HepG2 (cell line): ENCODE measurements around the gene TADA2A. TPM values are rescaled to one million over a fixed set of nuclear protein-coding genes. Genes with fewer than 3 reads are reported as not detected.
A peak's percentile ranks its signal among the peaks of the same experiment; 100 is the strongest.

Experiments
- CEBPB ChIP-seq: IDR thresholded peaks from 2 replicates; pipeline ENCODE4 v1.6.1; 2011; ENCODE audit warnings: low read depth, low read length, improper control_type of control experiment, borderline replicate concordance
- CREB1 ChIP-seq, 2 experiments: fragments of 450-650 bp in 1 of 2; IDR thresholded peaks; 2 replicates each; pipeline ENCODE4 v1.6.1; 2016 to 2017; ENCODE audit warnings: control low read depth in 1 of 2, mild to moderate bottlenecking in 1 of 2, missing compliant biosample characterization in 1 of 2, missing genetic modification characterization in 1 of 2
- DR1 ChIP-seq: sonication (generic); formaldehyde crosslinking; IDR thresholded peaks from 2 replicates; pipeline ENCODE4 v1.8.0; 2021; ENCODE audit warnings: mild to moderate bottlenecking, missing genetic modification reagents, inconsistent platforms
- FOXA1 ChIP-seq, 2 experiments: fragments of 450-650 bp in 1 of 2; sonication (generic) in 1 of 2; formaldehyde crosslinking in 1 of 2; IDR thresholded peaks; 2 replicates each; pipeline versions ENCODE4 v1.4.0 to v1.6.1; 2016 to 2020; ENCODE audit warnings: missing genetic modification reagents in 1 of 2
- FOXA3 ChIP-seq: IDR thresholded peaks from 2 replicates; pipeline ENCODE4 v1.6.1; 2016; ENCODE audit warnings: missing genetic modification reagents, missing compliant biosample characterization
- KLF11 ChIP-seq: IDR thresholded peaks from 2 replicates; pipeline ENCODE4 v1.6.1; 2016; ENCODE audit warnings: missing compliant biosample characterization
- LCORL ChIP-seq, 2 experiments: fragments of 450-650 bp in 1 of 2; sonication (generic) in 1 of 2; formaldehyde crosslinking in 1 of 2; IDR thresholded peaks; 2 replicates each; pipeline versions ENCODE4 v1.5.0 to v1.6.1; 2017 to 2020; ENCODE audit warnings: antibody characterized with exemption in 1 of 2, missing genetic modification reagents in 1 of 2
- NFE2L1 ChIP-seq: sonication (generic); formaldehyde crosslinking; IDR thresholded peaks from 2 replicates; pipeline ENCODE4 v1.4.0; 2020; ENCODE audit warnings: missing genetic modification reagents, mild to moderate bottlenecking, borderline replicate concordance
- PHF21A ChIP-seq: sonication (generic); formaldehyde crosslinking; IDR thresholded peaks from 2 replicates; pipeline ENCODE4 v1.5.0; 2020; ENCODE audit warnings: mild to moderate bottlenecking, missing genetic modification reagents
- SMAD3 ChIP-seq: sonication (generic); formaldehyde crosslinking; IDR thresholded peaks from 2 replicates; pipeline ENCODE4 v1.4.0; 2020; ENCODE audit warnings: missing genetic modification reagents
- SNRNP70 ChIP-seq: fragments of 200-400 bp; formaldehyde crosslinking; IDR thresholded peaks from 2 replicates; pipeline ENCODE4 v1.6.1; 2017; ENCODE audit warnings: mild to moderate bottlenecking, low read depth, low read length, moderate library complexity
- SOX5 ChIP-seq: IDR thresholded peaks from 2 replicates; pipeline ENCODE4 v1.6.1; 2016; ENCODE audit warnings: borderline replicate concordance
- polyA plus RNA-seq, 8 experiments: library from polyadenylated mRNA; depleted of rRNA in 3 of 8; stranded (reverse) in 7 of 8; unstranded in 1 of 8; fragments of >200 nt; fragmentation: Illumina TruSeq in 4 of 8; extraction: Trizol in 4 of 8; gene quantifications; 2 replicates each; pipeline versions ENCODE4 v1.2.1 to v1.2.3, GENCODE V29; 2011 to 2016; ENCODE audit warnings: low read depth in 4 of 8, missing spikeins in 1 of 8, mixed read lengths in 1 of 8; ENCODE audit not compliant: insufficient read depth in 1 of 8
- total RNA-seq, 5 experiments: library from RNA; depleted of rRNA; stranded (reverse); fragments of >200 nt; fragmentation: Illumina TruSeq; extraction: Trizol; gene quantifications; 2 replicates each; pipeline ENCODE4 v1.2.3, GENCODE V29; 2016; ENCODE audit warnings: low read depth in 1 of 5
- TF ChIP-seq, protein P1 (sequence below): sonication (generic); formaldehyde crosslinking; IDR thresholded peaks from 2 replicates; pipeline ENCODE4 v1.4.0; 2020; ENCODE audit warnings: missing genetic modification reagents, borderline replicate concordance
- TF ChIP-seq, protein P2 (sequence below): sonication (generic); formaldehyde crosslinking; IDR thresholded peaks from 2 replicates; pipeline ENCODE4 v1.8.0; 2022; ENCODE audit warnings: mild to moderate bottlenecking, missing genetic modification reagents, borderline replicate concordance
- TF ChIP-seq, protein P3 (sequence below): sonication (generic); formaldehyde crosslinking; IDR thresholded peaks from 2 replicates; pipeline ENCODE4 v1.4.0; 2020; ENCODE audit warnings: missing genetic modification reagents, mild to moderate bottlenecking, borderline replicate concordance
- TF ChIP-seq, protein P4 (sequence below): sonication (generic); formaldehyde crosslinking; IDR thresholded peaks from 2 replicates; pipeline ENCODE4 v1.8.1; 2023; ENCODE audit warnings: missing genetic modification reagents, mild to moderate bottlenecking, borderline replicate concordance
- TF ChIP-seq, protein P5 (sequence below): sonication (generic); formaldehyde crosslinking; IDR thresholded peaks from 2 replicates; pipeline ENCODE4 v1.8.1; 2023; ENCODE audit warnings: mild to moderate bottlenecking, inconsistent platforms, moderate library complexity, missing genetic modification reagents, borderline replicate concordance

The TADA2A gene
- total and polyA plus RNA-seq, 2 of the 13 experiments (the other 11 are each of a cell fraction or from before 2014, with no cell fraction given): 8.0 to 14.0 TPM

DNA sequence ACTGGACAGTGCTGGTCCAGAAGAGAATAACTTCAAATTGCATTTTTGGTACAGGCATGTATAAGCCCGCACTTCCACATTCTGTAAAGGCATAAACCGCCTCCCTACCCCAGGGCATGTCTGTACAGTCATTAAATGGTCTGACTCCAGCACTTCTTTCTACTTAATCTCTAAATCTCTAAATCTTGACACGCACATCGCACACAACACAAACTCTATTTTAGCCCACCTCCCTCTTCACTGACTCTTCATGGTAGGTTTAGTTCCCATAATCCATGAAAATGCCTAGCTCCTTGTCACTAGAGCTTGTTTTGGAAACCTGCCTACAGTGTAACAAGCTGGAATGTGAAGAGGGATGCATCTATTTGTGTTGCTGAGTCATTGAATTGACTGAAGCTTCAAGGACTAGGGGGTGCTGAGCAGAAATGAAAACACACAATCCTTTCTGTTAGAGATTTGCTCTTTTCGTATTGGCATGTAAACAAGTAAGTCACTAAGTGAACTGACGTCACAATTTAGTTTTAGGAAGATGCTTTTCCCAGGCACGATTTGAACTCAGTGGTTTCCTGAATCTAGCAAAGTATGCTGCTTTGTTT lies 81.4 kb downstream of the TADA2A start (continued):
- TF ChIP-seq KLF11 (CRISPR knock-in tag) (no peak; the same call in 1 of the 2 replicates), DR1 (CRISPR knock-in tag) (no peak), CREB1 (IDR thresholded peaks at IDR 0.05) (peak; percentile 99), CREB1 (CRISPR knock-in tag; IDR thresholded peaks at IDR 0.05) (peak; percentile 92), PHF21A (CRISPR knock-in tag) (peak; percentile 62; the same call in 1 of the 2 replicates), SMAD3 (CRISPR knock-in tag) (peak; percentile 71; the same call in 1 of the 2 replicates), NFE2L1 (CRISPR knock-in tag) (no peak), SOX5 (CRISPR knock-in tag) (peak; percentile 74; the same call in 1 of the 2 replicates), FOXA3 (CRISPR knock-in tag) (peak; percentile 97), CEBPB (no peak), SNRNP70 (no peak), LCORL (IDR thresholded peaks at IDR 0.05) (0 out of 2 replicates have a peak, but pooled peaks have one; percentile 24), LCORL (CRISPR knock-in tag; IDR thresholded peaks at IDR 0.05) (peak; percentile 78), FOXA1 (IDR thresholded peaks at IDR 0.05) (peak; percentile 73), FOXA1 (CRISPR knock-in tag; IDR thresholded peaks at IDR 0.05) (peak; percentile 92)
- TF ChIP-seq, protein P1, sequence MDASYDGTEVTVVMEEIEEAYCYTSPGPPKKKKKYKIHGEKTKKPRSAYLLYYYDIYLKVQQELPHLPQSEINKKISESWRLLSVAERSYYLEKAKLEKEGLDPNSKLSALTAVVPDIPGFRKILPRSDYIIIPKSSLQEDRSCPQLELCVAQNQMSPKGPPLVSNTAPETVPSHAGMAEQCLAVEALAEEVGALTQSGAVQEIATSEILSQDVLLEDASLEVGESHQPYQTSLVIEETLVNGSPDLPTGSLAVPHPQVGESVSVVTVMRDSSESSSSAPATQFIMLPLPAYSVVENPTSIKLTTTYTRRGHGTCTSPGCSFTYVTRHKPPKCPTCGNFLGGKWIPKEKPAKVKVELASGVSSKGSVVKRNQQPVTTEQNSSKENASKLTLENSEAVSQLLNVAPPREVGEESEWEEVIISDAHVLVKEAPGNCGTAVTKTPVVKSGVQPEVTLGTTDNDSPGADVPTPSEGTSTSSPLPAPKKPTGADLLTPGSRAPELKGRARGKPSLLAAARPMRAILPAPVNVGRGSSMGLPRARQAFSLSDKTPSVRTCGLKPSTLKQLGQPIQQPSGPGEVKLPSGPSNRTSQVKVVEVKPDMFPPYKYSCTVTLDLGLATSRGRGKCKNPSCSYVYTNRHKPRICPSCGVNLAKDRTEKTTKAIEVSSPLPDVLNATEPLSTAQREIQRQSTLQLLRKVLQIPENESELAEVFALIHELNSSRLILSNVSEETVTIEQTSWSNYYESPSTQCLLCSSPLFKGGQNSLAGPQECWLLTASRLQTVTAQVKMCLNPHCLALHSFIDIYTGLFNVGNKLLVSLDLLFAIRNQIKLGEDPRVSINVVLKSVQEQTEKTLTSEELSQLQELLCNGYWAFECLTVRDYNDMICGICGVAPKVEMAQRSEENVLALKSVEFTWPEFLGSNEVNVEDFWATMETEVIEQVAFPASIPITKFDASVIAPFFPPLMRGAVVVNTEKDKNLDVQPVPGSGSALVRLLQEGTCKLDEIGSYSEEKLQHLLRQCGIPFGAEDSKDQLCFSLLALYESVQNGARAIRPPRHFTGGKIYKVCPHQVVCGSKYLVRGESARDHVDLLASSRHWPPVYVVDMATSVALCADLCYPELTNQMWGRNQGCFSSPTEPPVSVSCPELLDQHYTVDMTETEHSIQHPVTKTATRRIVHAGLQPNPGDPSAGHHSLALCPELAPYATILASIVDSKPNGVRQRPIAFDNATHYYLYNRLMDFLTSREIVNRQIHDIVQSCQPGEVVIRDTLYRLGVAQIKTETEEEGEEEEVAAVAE (CRISPR knock-in tag): 0 out of 2 replicates have a peak, but pooled peaks have one; percentile 12
- TF ChIP-seq, protein P2, sequence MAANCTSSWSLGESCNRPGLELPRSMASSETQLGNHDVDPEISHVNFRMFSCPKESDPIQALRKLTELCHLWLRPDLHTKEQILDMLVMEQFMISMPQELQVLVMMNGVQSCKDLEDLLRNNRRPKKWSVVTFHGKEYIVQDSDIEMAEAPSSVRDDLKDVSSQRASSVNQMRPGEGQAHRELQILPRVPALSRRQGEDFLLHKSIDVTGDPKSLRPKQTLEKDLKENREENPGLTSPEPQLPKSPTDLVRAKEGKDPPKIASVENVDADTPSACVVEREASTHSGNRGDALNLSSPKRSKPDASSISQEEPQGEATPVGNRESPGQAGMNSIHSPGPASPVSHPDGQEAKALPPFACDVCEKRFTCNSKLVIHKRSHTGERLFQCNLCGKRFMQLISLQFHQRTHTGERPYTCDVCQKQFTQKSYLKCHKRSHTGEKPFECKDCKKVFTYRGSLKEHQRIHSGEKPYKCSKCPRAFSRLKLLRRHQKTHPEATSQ (CRISPR knock-in tag): no peak
- TF ChIP-seq, protein P3, sequence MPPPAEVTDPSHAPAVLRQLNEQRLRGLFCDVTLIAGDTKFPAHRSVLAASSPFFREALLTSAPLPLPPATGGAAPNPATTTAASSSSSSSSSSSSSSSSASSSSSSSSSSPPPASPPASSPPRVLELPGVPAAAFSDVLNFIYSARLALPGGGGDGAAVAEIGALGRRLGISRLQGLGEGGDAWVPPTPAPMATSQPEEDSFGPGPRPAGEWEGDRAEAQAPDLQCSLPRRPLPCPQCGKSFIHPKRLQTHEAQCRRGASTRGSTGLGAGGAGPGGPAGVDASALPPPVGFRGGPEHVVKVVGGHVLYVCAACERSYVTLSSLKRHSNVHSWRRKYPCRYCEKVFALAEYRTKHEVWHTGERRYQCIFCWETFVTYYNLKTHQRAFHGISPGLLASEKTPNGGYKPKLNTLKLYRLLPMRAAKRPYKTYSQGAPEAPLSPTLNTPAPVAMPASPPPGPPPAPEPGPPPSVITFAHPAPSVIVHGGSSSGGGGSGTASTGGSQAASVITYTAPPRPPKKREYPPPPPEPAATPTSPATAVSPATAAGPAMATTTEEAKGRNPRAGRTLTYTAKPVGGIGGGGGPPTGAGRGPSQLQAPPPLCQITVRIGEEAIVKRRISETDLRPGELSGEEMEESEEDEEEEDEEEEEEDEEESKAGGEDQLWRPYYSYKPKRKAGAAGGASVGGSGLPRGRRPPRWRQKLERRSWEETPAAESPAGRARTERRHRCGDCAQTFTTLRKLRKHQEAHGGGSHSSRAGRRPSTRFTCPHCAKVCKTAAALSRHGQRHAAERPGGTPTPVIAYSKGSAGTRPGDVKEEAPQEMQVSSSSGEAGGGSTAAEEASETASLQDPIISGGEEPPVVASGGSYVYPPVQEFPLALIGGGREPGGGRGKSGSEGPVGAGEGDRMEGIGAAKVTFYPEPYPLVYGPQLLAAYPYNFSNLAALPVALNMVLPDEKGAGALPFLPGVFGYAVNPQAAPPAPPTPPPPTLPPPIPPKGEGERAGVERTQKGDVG (CRISPR knock-in tag): no peak
- TF ChIP-seq, protein P4, sequence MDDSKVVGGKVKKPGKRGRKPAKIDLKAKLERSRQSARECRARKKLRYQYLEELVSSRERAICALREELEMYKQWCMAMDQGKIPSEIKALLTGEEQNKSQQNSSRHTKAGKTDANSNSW: no peak
- TF ChIP-seq, protein P5, sequence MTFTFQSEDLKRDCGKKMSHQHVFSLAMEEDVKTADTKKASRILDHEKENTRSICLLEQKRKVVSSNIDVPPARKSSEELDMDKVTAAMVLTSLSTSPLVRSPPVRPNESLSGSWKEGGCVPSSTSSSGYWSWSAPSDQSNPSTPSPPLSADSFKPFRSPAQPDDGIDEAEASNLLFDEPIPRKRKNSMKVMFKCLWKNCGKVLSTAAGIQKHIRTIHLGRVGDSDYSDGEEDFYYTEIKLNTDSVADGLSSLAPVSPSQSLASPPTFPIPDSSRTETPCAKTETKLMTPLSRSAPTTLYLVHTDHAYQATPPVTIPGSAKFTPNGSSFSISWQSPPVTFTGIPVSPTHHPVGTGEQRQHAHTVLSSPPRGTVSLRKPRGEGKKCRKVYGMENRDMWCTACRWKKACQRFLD (CRISPR knock-in tag): no peak
